GM12878 (cell line): Measurements from ENCODE around the gene GEMIN8. TPM values are rescaled to one million over a fixed set of nuclear protein-coding genes. Genes with fewer than 3 reads are reported as not detected.

Experiments used
- polyA plus RNA-seq, 11 experiments: library from polyadenylated mRNA; depleted of rRNA in 4 of 11; unstranded in 6 of 11; stranded (reverse) in 5 of 11; fragments of >200 nt; fragmentation: Nextera tagmentation in 4 of 11; fragmentation: Illumina TruSeq in 1 of 11; extraction: Ambion mirVana in 4 of 11; extraction: Trizol in 1 of 11; gene quantifications; 1 replicate in 1 of 11; 2 replicates in 10 of 11; pipeline versions ENCODE4 v1.2.1 to v1.2.3, GENCODE V29; 2011 to 2016; ENCODE audit warnings: inconsistent platforms in 2 of 11, missing spikeins in 2 of 11, low read depth in 1 of 11
- total RNA-seq, 4 experiments: library from RNA; depleted of rRNA in 3 of 4; stranded (reverse); fragments of >200 nt in 3 of 4; fragmentation: Illumina TruSeq in 1 of 4; extraction: Trizol in 1 of 4; gene quantifications; 2 replicates each; pipeline versions ENCODE4 v1.2.1 to v1.2.3, GENCODE V29; 2013 to 2021

GEMIN8 gene
- total and polyA plus RNA-seq, 10 of the 15 experiments (the other 5 are each of a cell fraction or from before 2014, with no cell fraction given), result 18.4 to 87.0 (median 27.7) TPM

Other genes starting within 250 kb of the GEMIN8 start
- gene GPM6B, start 212.8 kb downstream of the GEMIN8 start, total RNA-seq (2014; rRNA removed), result 0.33 TPM in 1 of 2 replicates, not detected in the other
- gene GPM6B, start 212.8 kb downstream of the GEMIN8 start, total RNA-seq (2014; rRNA removed; fragmentation: Illumina TruSeq; extraction: Trizol), result 0.04 TPM in 1 of 2 replicates, not detected in the other
- gene GPM6B, start 212.8 kb downstream of the GEMIN8 start, total RNA-seq (2021), result 0.21 TPM in 1 of 2 replicates, not detected in the other
- 0.42 and 0.48 TPM in 2 replicates for gene GPM6B, start 212.8 kb downstream of the GEMIN8 start, polyA plus RNA-seq (2011; rRNA removed)
- 0.01 TPM in 1 of 2 replicates, not detected in the other for gene GPM6B, start 212.8 kb downstream of the GEMIN8 start, polyA plus RNA-seq (2014; fragmentation: Illumina TruSeq; extraction: Trizol)
- gene GPM6B, start 212.8 kb downstream of the GEMIN8 start, polyA plus RNA-seq (2014; fragmentation: Nextera tagmentation; extraction: Ambion mirVana), result under 1 TPM; 0.26 to 0.53 TPM
- 0.05 TPM in 1 of 2 replicates, not detected in the other for gene GPM6B, start 212.8 kb downstream of the GEMIN8 start, polyA plus RNA-seq (2014; rRNA removed)
- 1 to 10 TPM; 2.6 TPM for gene GPM6B, start 212.8 kb downstream of the GEMIN8 start, polyA plus RNA-seq (2016; fragmentation: Nextera tagmentation; extraction: Ambion mirVana)